ENCODE measurements around the gene ZDHHC7.
A peak's percentile ranks its signal among the peaks of the same experiment; 100 is the strongest.

ZDHHC7 gene

DNA sequence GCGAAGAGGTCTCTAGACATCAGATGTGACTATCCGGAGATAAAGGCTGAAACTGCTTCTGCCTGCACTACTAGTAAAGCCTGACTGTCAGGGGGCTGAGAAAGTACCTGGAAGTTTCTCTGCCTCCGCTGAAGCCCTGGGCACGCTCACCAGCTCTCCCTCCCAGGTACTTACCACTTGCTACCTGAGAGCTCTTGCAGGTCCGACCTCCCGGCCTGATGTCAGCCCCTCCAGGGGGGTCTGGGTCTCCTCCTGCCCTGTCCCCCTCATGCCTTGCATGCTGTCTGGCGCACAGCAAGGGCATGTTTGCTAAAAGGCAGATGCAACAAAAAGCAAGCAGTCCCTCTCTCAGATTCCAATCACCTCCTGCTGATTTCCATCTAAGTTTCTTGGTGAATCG is 17.4 kb downstream of the ZDHHC7 start:
- ATAC-seq (no peak), DNase-seq (no peak)

DNA sequence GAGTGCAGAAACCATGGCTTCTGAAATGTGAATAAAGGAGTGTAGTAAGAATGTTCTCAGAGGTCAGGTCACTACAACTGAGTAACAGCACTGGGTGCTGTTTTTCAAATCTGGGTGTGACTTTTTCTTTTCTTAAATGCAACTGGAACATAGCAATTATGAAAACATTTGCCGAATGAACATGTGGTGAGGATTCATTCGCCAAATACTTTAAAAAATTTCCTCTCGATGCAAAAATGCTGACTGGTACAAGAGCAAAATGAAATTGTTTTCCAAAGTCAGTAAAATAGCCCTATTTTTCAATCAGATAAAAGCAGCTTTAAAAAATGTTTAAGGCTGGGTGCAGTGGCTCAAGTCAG is 18.6 kb downstream of the ZDHHC7 start:
- no peak for ATAC-seq
- no peak for DNase-seq

DNA sequence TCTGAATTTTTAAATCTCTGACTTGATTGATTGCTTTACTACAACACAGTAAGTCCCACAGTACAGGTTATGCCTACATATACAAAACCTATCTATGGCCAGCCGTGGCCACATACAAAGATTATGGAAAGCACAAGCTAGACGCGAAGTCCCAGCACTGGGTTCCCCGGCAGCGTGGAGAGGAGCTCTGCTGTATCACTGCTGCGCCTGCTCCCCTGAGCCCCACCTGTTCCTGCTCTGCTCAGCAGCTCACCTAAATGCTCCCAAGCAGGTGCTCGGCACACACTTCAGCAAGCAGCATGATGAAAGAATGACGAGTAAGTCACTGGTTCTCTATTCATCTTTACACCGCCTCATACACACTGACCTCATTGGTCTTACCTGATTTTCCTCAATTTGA is 20.6 kb downstream of the ZDHHC7 start:
- no peak for DNase-seq
- no peak for ATAC-seq

DNA sequence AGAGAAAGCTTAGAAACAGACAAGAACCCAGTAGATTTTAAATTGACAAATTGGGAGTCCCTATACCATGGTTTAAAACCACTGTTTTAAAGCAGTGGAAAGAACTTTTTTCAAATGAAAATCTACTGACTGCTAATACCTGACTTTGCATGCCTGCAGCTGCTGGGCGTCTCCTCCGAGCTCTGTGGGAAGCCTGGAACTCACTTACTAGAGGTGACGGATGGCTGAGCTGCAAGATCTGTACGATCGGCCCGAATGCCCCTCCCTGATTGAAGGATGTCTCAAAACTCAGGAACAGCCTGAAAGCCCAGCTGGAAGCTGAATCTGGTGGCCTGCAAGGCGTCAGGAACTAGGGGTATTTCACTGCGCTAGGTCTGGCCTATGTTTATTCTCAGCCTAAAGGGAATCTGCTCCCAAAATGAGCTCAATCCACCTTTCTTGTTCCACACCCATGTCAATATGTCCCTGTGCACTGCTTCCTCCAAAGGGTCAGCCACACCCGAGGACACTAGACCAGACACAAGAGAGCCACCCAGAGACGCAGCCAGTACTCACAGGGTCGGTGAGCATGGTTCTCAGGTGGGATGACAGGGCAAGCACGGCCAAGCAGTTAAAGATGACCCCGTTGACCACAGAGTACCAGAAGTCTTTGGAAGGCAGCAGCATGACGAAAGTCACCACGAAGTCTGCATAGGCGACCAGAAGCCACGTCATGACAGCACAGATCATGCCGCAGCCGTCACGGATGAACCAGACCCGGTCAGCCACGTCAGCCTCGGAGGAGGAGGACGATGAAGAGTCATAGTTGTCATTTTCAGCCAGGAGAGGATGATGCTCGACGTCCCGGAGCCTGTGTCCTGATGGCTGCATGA is 21.4 kb downstream of the ZDHHC7 start:
- DNase-seq, result no peak
- no peak for ATAC-seq

DNA sequence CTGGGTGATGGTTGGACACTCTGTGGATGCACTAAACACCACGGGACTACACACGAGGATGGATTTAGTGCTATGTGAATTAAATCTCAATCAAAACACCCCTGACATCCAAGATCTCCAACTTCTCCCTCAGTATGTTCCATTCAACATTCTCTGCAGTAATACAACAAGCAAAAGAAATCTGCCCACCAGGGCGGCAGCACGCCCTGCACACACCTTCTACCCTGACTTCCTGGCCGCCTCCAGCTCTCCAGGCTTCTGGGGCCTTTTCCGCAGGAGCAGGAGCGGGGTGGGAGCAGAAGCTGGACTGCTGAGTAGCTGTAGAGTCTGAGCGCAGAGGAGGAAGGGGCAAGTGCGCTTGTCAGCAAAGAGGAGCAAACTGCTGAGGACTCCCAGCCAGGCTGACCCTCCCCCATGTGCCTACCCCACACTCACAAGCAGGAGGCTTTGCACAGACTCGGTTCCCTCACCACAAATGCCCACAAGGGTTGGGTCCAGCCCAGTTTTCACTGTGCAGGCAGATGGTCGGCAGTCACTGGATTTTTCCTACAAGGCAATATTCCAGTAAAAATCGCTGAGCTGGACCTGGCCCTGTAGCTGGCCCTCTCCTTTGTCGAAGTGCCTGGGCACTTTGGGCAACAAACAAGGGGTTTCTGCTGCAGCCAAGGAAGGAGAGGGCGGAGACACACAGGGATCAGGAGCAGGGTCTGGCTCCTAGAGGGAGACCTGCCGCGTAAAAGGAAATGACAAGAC is 22.8 kb downstream of the ZDHHC7 start:
- DNase-seq, result no peak
- no peak for ATAC-seq

DNA sequence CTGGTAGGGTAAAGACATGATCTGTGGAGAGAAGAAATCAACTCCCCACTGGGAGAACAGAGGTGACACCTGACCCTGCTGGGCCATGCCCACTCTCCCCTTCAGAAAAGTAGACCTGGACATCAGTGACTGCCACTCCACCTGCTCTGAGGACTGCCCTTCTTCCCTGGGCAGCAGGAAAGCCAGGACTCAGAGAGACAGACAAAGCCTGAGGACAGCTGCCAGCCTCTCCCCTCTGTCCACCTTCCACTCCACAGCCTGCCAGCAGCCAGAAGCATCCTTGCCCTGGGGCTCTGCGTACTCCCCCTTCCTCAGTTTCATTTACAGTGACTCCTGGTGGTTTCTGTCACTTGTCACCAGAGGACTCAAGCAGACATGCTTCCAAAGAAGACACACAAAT is 24.5 kb downstream of the ZDHHC7 start:
- ATAC-seq (no peak), DNase-seq (no peak)

DNA sequence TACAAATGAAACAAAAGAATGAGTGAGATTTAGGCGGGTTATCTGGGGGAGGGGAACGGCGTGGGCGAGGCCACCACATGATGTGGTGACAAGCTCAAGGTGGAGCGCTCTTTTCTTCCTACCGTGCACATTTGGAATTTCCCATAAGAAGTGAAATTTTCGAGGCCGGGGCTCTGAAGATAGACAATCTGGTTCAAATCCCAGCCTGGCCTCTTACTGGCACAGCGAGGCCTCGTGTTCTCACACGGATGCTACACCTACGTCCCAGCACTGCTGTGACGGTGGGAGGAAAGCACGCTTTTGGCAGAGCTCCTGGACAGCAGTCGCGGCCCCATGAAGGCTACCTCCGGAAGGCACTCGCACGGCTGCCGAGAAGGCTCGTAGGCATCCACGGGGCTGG is 25.2 kb downstream of the ZDHHC7 start:
- no peak for ATAC-seq
- no peak for DNase-seq

DNA sequence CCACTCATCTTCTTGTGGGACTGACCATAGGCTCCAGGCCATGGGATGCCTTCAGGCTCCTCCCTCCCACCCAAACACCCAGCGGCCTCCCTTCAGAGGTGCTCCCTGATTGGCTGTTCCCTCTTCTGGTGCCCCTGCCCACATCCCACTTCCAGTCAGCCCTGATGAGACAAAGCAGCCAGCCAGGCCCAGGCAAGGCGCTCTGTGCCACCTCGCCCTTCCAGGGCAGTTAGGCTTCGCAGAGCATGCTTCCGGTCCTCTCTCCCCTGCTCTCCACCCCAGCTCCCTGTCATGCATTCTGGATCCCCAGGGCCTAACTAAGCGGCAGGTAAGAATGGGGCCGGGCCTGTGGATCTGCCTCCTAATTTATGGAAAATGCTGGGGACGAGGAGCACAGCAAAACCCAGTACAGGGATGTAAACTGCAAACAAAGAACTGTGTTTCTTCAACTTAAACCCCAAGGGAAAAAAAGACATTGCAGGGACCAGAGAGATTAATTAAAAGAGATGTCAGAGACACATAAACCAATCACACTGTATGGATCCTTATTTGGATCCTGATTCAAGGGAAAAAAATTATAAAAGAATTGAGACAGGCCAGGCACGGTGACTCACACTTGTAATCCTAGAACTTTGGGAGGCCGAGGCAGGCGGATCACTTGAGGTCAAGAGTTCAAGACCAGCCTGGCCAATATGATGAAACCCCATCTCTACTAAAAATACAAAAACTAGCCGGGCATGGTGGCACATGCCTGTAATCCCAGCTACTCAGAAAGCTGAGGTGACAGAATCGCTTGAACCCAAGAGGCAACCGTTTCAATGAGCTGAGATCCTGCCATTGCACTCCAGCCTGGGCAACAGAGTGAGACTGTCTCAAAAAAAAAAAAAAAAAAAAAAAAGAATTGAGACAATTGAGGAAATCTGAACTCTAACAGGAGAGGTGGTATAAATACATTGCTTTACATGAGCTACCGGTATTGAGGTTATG is 26.0 kb downstream of the ZDHHC7 start:
- DNase-seq (no peak), ATAC-seq (no peak)

DNA sequence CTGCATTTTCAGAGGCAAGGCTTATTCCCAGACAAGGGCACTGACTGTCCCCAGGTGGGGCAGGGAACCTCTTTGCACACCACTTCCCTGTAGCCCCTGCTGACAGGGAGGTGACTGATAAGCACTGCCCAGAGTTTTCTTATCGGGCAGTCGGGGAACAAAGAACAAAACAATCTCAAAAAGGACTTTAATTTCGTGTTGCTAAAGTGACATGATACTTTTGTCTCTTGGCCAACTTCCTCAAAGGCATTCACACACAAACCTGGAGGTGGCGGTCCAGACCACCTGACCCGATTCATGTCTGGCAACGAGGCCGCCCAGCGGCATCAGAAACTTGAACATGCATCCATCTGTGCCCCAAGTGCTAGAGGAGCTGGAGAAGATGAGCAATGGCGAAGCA is 28.9 kb downstream of the ZDHHC7 start:
- ATAC-seq (no peak), DNase-seq (no peak)

DNA sequence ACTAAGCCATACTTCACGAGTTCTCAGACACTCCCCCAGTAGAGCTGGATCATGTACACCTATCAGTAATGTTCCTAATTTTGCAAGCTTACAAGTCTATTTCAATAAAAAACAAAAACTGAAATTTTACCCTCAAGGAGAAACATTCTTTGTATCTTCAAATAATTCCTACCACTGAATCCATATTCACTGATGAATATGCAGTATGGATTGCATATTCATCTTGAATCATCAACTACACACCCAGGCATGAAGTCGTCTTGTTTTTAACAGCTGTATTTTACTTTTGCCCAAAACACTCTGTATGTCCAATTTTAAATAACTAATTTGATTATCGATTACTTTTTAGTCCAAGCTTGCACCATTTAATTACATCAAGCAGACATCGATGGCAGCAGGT is 31.8 kb downstream of the ZDHHC7 start:
- DNase-seq (no peak), ATAC-seq (no peak)

DNA sequence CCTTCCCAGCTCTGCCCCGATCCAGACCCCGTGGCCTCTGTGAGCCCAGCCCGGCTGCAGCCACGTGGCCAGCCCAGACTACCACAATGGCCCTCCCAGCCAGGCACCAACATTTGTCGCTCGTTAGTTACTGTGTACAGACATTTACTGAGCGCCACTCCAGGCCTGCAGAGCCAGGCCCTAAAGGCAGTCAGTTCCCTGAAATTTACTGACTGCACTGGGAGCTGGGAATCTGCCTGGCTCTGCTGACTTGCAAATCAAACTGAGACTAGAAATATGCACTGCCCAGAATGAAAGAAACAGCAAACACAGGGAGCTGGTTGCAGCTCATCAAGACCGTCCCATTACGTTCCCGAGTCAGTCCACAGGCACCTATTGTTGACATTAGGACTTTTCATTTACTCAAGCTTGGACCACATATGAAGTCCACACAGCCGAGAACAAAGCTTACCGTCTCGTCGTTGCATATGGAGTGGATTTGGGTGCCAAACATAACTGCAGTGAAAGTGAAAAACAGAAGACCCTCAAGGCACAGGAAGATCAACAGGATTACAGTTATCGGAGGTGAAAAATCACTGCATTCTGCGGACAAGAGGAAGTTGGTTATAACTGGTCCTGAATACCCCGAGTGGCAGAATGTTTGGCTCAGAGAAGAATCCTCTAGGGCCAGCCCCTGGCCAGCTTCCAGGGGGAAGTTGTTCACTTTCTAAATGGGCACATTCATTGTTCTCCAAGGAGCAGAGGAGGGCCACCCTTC is 34.5 kb downstream of the ZDHHC7 start:
- no peak for DNase-seq

DNA sequence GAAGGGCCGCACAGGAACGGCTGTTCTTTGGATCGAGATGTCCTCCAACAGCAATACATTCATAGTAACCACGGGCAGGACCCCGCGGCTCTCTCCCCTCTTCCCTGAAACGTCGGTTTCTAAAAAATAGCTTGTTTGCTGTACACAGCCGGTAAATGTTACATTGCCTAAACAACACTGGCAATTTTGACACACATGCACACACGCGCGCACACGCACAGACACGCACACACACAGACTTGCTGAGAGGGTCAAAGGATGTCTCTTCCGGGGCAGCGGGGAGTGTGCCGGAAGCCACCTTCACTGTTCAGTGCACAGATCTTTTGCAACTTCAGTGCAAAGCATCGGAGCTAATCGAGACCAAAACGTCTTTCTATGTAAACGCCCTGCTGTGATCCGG is 35.8 kb downstream of the ZDHHC7 start:
- ATAC-seq (no peak), DNase-seq (no peak)

More for the DNA sequence above, 34.5 kb downstream of the ZDHHC7 start:
- no peak for ATAC-seq

DNA sequence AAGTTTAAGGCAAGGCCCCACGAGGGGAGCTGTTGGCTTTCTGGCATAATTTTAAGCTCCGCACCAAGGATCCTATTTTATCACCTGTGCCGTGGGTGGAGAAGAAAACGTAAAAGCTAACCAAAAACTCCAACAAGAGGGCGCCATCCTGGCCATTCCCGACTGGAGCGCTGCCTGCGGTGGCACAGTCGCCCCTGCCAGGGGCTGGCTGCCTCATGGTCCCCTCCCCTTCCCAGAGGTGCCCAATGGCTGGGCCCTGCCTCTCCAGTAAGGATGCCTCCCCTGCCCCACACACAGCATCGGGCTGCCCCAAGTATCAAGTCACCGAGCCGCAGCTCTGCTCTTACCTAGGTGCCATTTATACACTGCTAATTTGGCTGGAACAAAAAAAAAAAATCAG is 36.3 kb downstream of the ZDHHC7 start:
- DNase-seq (no peak), ATAC-seq (no peak)

DNA sequence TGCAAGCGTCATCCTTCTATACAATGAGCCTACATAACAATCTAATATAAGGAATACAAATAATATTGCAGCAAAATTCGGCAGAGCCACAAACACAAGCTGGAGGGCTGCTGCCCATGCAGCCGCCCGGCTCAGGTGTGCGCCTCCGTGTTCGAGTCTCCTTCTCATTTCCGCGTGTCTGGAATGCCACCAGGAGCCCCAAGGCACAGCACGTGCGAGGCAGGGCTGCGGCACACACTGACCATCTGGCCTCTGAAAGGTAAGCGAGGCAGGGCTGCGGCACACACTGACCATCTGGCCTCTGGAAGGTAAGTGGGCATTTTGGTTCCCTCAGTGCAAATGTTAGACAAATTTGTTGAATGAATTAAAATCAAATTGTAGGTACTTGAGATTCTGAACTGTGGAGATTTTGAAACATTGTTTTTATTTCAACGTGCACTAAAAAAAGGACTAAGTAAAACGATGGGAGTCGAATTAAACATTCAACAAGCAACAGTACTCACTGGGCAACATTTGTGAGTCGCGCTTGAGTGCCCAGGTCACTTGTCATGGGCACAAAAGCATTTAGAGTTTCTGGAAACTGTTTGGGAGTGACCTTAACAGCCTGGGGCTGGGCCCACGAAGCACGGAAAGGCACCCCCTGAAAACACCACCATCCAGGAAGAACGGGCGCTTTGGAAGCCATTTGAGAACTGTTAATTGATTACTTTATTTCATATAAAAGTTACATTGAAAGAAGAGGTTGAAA is 37.4 kb downstream of the ZDHHC7 start:
- no peak for ATAC-seq
- DNase-seq, result no peak

DNA sequence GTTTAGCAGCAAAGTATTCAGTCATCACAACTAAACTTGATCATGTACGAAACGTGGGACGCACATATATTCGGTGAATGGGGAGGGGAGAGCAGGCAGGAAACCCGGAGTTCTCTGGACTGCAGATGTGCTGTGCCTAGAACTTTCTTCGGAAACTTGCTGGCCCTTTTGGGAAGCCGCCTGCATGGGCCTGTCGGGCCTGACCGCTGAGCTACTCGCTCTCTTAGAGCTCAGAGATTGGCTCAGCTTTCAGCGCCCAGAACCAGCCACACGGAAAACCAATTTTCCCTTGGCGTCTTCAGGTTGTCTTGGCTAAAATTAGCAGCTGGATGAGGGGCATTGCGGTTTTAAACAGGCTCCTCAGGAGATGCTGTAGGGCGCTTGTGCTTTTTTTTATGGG is 38.1 kb downstream of the ZDHHC7 start:
- no peak for ATAC-seq
- DNase-seq, result no peak

DNA sequence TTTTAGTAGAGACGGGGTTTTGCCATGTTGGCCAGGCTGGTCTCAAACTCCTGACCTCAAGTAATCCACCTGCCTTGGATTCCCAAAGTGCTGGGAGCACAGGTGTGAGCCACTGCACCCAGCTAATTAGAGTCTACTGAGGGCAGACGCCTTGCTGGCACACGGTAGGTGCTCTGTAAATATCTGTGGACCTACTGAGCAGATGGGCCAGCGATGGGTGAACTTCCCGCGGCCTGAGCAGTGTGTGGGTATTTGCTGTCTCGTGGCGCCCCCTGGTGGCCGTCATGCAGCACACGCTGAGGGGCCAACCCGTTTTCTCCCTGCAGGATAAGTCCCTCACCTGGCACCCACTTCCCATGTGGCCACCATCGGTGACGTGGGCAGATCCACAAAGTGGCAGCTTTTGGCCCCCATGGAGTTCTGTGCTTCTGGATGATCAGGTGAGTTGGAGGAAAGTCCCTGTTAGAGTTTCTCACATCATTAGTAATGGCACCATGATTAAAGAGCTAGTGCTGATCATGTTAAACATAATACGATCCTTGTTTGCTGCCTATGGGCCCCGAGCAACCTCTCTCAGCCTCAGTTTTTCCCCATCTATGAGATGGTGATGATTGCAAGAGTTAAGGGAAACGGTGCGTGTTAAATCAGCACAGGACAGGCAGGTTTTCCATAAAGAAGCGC is 40.7 kb downstream of the ZDHHC7 start:
- peak; percentile 87 for ATAC-seq

DNA sequence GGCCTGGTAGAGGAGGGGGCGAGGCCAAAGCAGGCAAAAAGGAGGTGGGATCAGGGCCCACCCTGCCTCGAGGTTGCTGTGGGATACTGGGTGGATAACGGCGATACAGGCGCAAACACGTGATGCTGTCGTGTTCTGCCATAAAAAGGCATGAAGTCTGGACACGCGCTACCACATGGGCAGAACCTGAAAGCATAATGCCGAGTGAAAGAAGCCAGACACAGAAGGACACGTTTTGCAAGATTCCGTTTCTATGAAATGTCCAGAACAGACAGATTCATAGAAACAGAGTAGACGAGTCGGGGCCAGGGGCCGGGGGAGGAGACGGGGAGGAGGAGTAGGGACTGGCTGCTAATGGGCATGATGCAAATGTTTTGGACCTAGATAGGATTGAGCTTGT is 43.5 kb downstream of the ZDHHC7 start:
- DNase-seq, result no peak
- no peak for ATAC-seq

More for the DNA sequence above, 40.7 kb downstream of the ZDHHC7 start:
- DNase-seq, result peak; percentile 82

DNA sequence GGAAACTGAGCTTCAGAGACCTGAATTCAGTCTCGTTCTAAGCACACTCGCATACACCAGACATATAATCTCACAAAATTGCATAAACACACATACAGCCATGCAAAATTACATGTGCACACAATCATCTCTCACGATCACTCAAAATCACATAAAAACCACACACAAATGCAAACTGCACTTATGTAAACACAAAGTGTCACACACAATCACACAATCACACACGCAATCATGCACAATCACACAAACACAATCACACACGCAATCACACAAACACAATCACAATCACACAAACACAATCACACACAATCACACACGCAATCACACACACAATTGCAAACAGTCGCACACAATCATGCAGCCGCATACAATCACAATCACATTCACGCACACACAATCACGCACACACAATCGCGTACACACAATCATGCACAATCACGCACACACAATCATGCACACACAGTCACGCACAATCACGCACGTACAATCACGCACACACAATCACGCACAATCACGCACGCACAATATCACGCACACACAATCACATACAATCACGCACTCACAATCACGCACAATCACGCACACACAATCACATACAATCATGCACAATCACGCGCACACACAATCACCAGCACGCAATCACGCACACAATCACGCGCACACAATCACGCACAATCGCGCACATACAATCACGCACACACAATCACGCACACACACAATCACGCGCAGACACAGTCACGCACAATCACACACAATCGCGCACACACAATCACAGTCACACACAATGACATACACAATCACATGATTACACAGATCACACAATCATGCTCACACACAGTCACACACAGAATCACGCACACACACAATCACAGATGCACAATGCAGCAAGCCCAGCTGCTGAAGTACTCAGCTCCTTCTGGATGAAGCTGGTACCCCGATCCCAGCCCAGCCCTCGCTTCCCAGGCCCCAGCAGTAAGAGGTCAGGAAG is 45.6 kb downstream of the ZDHHC7 start:
- no peak for DNase-seq
- ATAC-seq, result no peak
